CD4-positive, alpha-beta T cell treated with Interferon gamma for 1 hour (primary cell): ENCODE data around the gene TBC1D14.
"Not testable (repeated sequence)": the region's sequence is repeated elsewhere in the genome, so short reads cannot be mapped to it uniquely, and the experiment has no call there.

Experiments used
- DNase-seq: peaks from one replicate; pipeline ENCODE4 v3.0.0-alpha.2; 2020

TBC1D14 gene

GRCh38 chr4:7068883-7069282 is 159.3 kb downstream of the TBC1D14 start:
- DNase-seq, result no peak

- peak; percentile 82 for DNase-seq
These were observed 161.3 kb downstream of the TBC1D14 start for GRCh38 chr4:7070729-7071511.

DNA sequence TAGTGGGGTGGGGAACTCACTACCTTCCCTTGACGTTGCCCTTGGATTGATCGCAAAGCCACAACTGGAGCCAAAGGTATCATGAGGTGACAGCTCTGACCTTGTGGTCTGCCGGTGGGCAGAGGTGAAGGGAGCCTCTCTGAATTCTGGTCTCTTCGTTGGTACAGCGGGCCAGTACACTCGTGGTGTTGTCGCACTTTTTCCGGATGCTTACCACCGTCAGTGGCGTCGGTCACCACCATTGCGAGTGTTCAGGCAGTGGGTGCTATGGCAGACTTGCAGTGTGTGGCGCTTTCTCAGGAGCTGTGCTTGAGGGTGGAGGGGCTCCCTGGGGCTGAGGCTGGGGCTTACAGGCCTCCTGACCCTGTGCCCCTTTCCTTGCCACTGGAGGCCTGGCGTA is 163.4 kb downstream of the TBC1D14 start:
- no peak for DNase-seq

DNA sequence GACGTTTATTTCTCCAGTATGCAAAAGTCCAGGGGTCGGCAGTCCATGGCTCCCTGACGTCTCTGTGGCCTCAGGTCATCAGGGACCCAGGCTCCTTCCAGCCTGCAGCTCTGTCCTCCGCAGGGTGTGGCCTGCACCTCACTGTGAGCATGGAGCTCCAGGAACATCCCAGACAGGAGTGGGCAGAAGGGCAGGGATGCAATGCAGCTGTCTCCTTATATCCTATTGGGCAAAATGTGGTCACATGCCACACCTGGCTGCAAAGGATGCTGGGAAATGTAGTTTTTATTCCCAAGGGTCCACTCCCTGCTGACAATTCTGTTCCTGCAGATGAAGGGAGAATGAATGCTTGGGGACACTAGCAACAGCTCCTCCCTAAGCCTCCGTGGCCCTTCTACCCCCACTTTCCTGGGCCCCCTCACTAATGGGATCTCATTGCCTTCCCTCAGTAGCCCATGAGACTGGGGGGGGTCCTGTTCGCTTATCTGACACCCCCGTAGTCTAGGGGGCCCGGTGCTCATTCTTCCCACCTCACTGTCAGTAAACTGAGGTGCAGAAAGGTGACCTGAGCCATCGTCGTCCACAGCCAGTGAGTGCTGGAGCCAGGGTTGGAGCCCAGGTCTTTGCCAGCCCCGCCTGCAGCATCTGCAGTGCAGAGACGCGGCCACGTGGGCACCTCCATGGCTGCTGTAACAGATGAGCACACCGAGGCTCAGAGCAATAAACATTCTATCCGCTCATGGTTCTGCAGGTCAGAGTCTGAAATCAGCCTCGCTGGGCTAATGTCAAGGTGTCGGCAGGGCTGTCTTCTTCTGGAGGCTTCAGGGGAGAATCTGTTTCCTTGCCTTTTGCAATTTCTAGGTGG is 164.1 kb downstream of the TBC1D14 start:
- no peak for DNase-seq

- no peak for DNase-seq
These were observed 164.8 kb downstream of the TBC1D14 start for GRCh38 chr4:7074426-7074825.

- no peak for DNase-seq
These were observed 166.5 kb downstream of the TBC1D14 start for GRCh38 chr4:7075962-7076695.

DNA sequence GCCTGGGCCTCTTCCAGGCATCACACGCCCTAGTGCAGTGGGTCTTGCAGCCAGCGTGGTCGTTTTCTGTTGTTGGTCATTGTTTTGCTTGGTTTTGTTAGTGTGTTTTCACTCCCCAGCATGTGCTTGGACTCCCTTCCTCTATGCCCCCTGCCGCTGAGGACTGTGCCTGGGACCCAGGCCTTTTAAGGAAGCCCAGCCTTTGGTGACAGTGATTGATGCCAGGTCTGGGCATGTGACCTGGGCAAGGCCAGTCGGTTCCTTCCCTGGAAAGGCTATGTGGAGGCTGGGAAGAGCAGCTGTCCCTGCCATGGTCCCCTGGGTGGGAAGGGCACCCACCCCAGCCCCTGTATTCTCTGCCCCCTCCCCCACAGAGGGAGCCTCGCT is 167.1 kb downstream of the TBC1D14 start:
- no peak for DNase-seq

- DNase-seq, result no peak
These were observed 167.7 kb downstream of the TBC1D14 start for GRCh38 chr4:7077371-7077770.

- no peak for DNase-seq
These were observed 168.4 kb downstream of the TBC1D14 start for GRCh38 chr4:7078025-7078424.

GRCh38 chr4:7079483-7079882 is 169.9 kb downstream of the TBC1D14 start:
- DNase-seq, result not testable (repeated sequence)

- not testable (repeated sequence) for DNase-seq
These were observed 170.3 kb downstream of the TBC1D14 start for GRCh38 chr4:7079909-7080308.
